GM12878 (cell line): ENCODE results near the gene RANGAP1. TPM values are rescaled to one million over a fixed set of nuclear protein-coding genes. Genes with fewer than 3 reads are reported as not detected.

Experiments
- ATAC-seq: fragments of 200-7000 bp; cut with Tn5 transposase; 3 replicates; pipeline ENCODE4 v1.9.1; 2020; ENCODE audit warnings: mild to moderate bottlenecking, moderate library complexity
- BruUV-seq: library from RNA; stranded (reverse); fragments of 400-500 nt; replicated peaks from 2 replicates; lab custom pipeline; 2021; lab: Mats Ljungman, UMichigan
- CTCF ChIA-PET: fragments of 300-600 bp; sonication (Branson Sonifier 250); formaldehyde crosslinking; extraction: SDS; loops from one replicate; lab custom pipeline; 2021; ENCODE audit warnings: inconsistent platforms; lab: Yijun Ruan, JAX
- POLR2A ChIA-PET: fragments of 350-600 bp; formaldehyde crosslinking; extraction: SDS; loops from one replicate; lab custom pipeline; 2021; ENCODE audit warnings: inconsistent platforms; lab: Charles Lee
- RAD21 ChIA-PET: fragments of 300-600 bp; sonication (Branson Sonifier 250); formaldehyde crosslinking; loops from one replicate; lab custom pipeline; 2023; ENCODE audit warnings: antibody characterized with exemption; ENCODE audit not compliant: unreplicated experiment; lab: Charles Lee
- SMC1A ChIA-PET: fragments of 300-600 bp; sonication (Branson Sonifier 250); formaldehyde crosslinking; loops from one replicate; lab custom pipeline; 2023; ENCODE audit not compliant: unreplicated experiment, uncharacterized antibody; lab: Charles Lee
- DNase-seq: peaks from one replicate; pipeline ENCODE4 v3.0.0-alpha.2; 2011; ENCODE audit warnings: low read depth, low spot score
- FAIRE-seq: peaks from 3 replicates; lab custom pipeline; 2011; peaks lifted over from hg19 to GRCh38; lab: Jason Lieb, UNC
- H2AFZ ChIP-seq: 2 replicates; pipeline ENCODE4 v1.6.0; 2011; ENCODE audit warnings: low read depth, low read length, control low read depth; ENCODE audit not compliant: control insufficient read depth
- H3K27ac ChIP-seq: 2 replicates; pipeline ENCODE4 v1.5.1; 2011; ENCODE audit warnings: control low read depth; ENCODE audit not compliant: control insufficient read depth, insufficient read depth
- H3K27me3 ChIP-seq, 2 experiments: replicated peaks in 1 of 2; 2 replicates each; pipeline versions ENCODE4 v1.6.0 to v1.6.1; 2011; ENCODE audit warnings: low read length in 1 of 2; ENCODE audit not compliant: control insufficient read depth in 2 of 2, insufficient read depth in 2 of 2
- H3K36me3 ChIP-seq, 2 experiments: 2 replicates each; pipeline ENCODE4 v1.5.1; 2011; ENCODE audit warnings: low read length in 1 of 2; ENCODE audit not compliant: control insufficient read depth in 2 of 2, insufficient read depth in 2 of 2
- H3K4me1 ChIP-seq: 2 replicates; pipeline ENCODE4 v1.6.1; 2011; ENCODE audit warnings: mild to moderate bottlenecking, low read length, moderate library complexity, mixed read lengths; ENCODE audit not compliant: control insufficient read depth, insufficient read depth
- H3K4me2 ChIP-seq: 2 replicates; pipeline ENCODE4 v1.6.0; 2011; ENCODE audit warnings: control low read depth; ENCODE audit not compliant: control insufficient read depth, insufficient read depth
- H3K4me3 ChIP-seq: fragments of 200-600 bp; sonication (generic); 2 replicates; pipeline ENCODE4 v1.5.1; 2016
- H3K79me2 ChIP-seq: 2 replicates; pipeline ENCODE4 v1.6.0; 2011; ENCODE audit warnings: low read length; ENCODE audit not compliant: control insufficient read depth, insufficient read depth
- H3K9ac ChIP-seq: 2 replicates; pipeline ENCODE4 v1.8.0; 2011; ENCODE audit warnings: low read length, control low read depth, mixed read lengths; ENCODE audit not compliant: control insufficient read depth, insufficient read depth
- H3K9me3 ChIP-seq: replicated peaks from 3 replicates; pipeline ENCODE4 v1.5.1; 2011; ENCODE audit warnings: mild to moderate bottlenecking, low read length; ENCODE audit not compliant: control insufficient read depth, insufficient read depth
- H4K20me1 ChIP-seq: 2 replicates; pipeline ENCODE4 v1.6.0; 2011; ENCODE audit not compliant: control insufficient read depth, insufficient read depth
- ATF7 ChIP-seq: fragments of 450-650 bp; IDR thresholded peaks from 2 replicates; pipeline ENCODE4 v1.6.1; 2016; ENCODE audit warnings: low read depth, mild to moderate bottlenecking
- BHLHE40 ChIP-seq, 2 experiments: fragments of 450-650 bp in 1 of 2; IDR thresholded peaks; 2 replicates each; pipeline ENCODE4 v1.6.1; 2011 to 2017; ENCODE audit warnings: low read depth in 2 of 2, borderline replicate concordance in 1 of 2, improper control_type of control experiment in 1 of 2, low read length in 1 of 2, mild to moderate bottlenecking in 1 of 2
- BRCA1 ChIP-seq: IDR thresholded peaks from 2 replicates; pipeline ENCODE4 v1.6.1; 2011; ENCODE audit warnings: low read depth, low read length, improper control_type of control experiment
- CBFB ChIP-seq: IDR thresholded peaks from 2 replicates; pipeline ENCODE4 v1.6.1; 2016; ENCODE audit warnings: antibody characterized with exemption, low read depth
- CBX5 ChIP-seq: sonication (generic); IDR thresholded peaks from 2 replicates; pipeline ENCODE4 v1.6.1; 2016; ENCODE audit warnings: low read depth, moderate library complexity, mild to moderate bottlenecking, inconsistent platforms
- GABPA ChIP-seq: IDR thresholded peaks from 2 replicates; pipeline ENCODE4 v1.6.1; 2014; ENCODE audit warnings: antibody characterized with exemption, low read depth, mild to moderate bottlenecking, inconsistent platforms
- HCFC1 ChIP-seq: fragments of 150-350 bp; IDR thresholded peaks from 2 replicates; pipeline ENCODE4 v1.6.1; 2014; ENCODE audit warnings: low read length
- HDGF ChIP-seq: fragments of 450-650 bp; IDR thresholded peaks from 2 replicates; pipeline ENCODE4 v1.6.1; 2016; ENCODE audit warnings: antibody characterized with exemption
- KAT2A ChIP-seq: conservative IDR thresholded peaks from 2 replicates; pipeline ENCODE4 v1.6.1; 2011; ENCODE audit warnings: low read depth, low read length; ENCODE audit not compliant: control insufficient read depth
- LARP7 ChIP-seq: fragments of 450-650 bp; IDR thresholded peaks from 2 replicates; pipeline ENCODE4 v1.6.1; 2017; ENCODE audit warnings: mild to moderate bottlenecking
- NFXL1 ChIP-seq: fragments of 450-650 bp; IDR thresholded peaks from 2 replicates; pipeline ENCODE4 v1.6.1; 2017; ENCODE audit warnings: antibody characterized with exemption, mild to moderate bottlenecking, borderline replicate concordance
- NKRF ChIP-seq: fragments of 450-650 bp; conservative IDR thresholded peaks from 2 replicates; pipeline ENCODE4 v1.6.1; 2017; ENCODE audit warnings: mild to moderate bottlenecking, moderate library complexity
- POLR2A ChIP-seq: IDR thresholded peaks from 2 replicates; pipeline ENCODE4 v1.6.1; 2011; ENCODE audit warnings: low read depth, mild to moderate bottlenecking, low read length
- USF1 ChIP-seq: IDR thresholded peaks from 2 replicates; pipeline ENCODE4 v1.6.1; 2011; ENCODE audit warnings: borderline replicate concordance, low read depth, mild to moderate bottlenecking, moderate library complexity, mixed read lengths, low read length; ENCODE audit not compliant: insufficient read depth; ENCODE audit errors: extremely low read length
- ZNF217 ChIP-seq: fragments of 450-650 bp; IDR thresholded peaks from 2 replicates; pipeline ENCODE4 v1.6.1; 2017; ENCODE audit warnings: antibody characterized with exemption, mild to moderate bottlenecking
- ZNF622 ChIP-seq: fragments of 450-650 bp; IDR thresholded peaks from 2 replicates; pipeline ENCODE4 v1.6.1; 2017; ENCODE audit warnings: mild to moderate bottlenecking, inconsistent platforms
- WGBS: methylation state at CpG from one replicate; pipeline ENCODE4 v1.1.6; 2016; ENCODE audit warnings: low lambda C conversion rate; ENCODE audit not compliant: insufficient replicate concordance, insufficient coverage; ENCODE audit errors: missing lambda C conversion rate; 5-methylcytosine and 5-hydroxymethylcytosine counted together
- in situ Hi-C: fragments of 300-500 bp; cut with MboI; formaldehyde crosslinking; loops from 9 replicates; pipeline ENCODE4 v1.14.3; 2018; ENCODE audit warnings: mixed read lengths
- intact Hi-C: fragments of 100-400 bp; cut with micrococcal nuclease; formaldehyde crosslinking; loops from one replicate; pipeline ENCODE4 v1.14.2; 2022; ENCODE audit not compliant: unreplicated experiment
- polyA plus RNA-seq, 11 experiments: library from polyadenylated mRNA; depleted of rRNA in 4 of 11; unstranded in 6 of 11; stranded (reverse) in 5 of 11; fragments of >200 nt; fragmentation: Nextera tagmentation in 4 of 11; fragmentation: Illumina TruSeq in 1 of 11; extraction: Ambion mirVana in 4 of 11; extraction: Trizol in 1 of 11; gene quantifications; 1 replicate in 1 of 11; 2 replicates in 10 of 11; pipeline versions ENCODE4 v1.2.1 to v1.2.3, GENCODE V29; 2011 to 2016; ENCODE audit warnings: inconsistent platforms in 2 of 11, missing spikeins in 2 of 11, low read depth in 1 of 11
- total RNA-seq, 4 experiments: library from RNA; depleted of rRNA in 3 of 4; stranded (reverse); fragments of >200 nt in 3 of 4; fragmentation: Illumina TruSeq in 1 of 4; extraction: Trizol in 1 of 4; gene quantifications; 2 replicates each; pipeline versions ENCODE4 v1.2.1 to v1.2.3, GENCODE V29; 2013 to 2021
- TF ChIP-seq, protein P1 (sequence below), 3 experiments: IDR thresholded peaks in 2 of 3; conservative IDR thresholded peaks in 1 of 3; 2 replicates each; pipeline ENCODE4 v1.5.1; 2011; ENCODE audit warnings: low read depth in 3 of 3, low read length in 3 of 3, mild to moderate bottlenecking in 3 of 3, control low read depth in 2 of 3, moderate library complexity in 2 of 3, inconsistent platforms in 1 of 3, mixed read lengths in 1 of 3; ENCODE audit not compliant: control insufficient read depth in 2 of 3, insufficient read depth in 1 of 3; ENCODE audit errors: extremely low read depth in 1 of 3

The RANGAP1 gene
- total and polyA plus RNA-seq, 10 of the 15 experiments (the other 5 are each of a cell fraction or from before 2014, with no cell fraction given) = 2.5 to 109 (median 60.2) TPM

- TF ChIP-seq, protein P1, sequence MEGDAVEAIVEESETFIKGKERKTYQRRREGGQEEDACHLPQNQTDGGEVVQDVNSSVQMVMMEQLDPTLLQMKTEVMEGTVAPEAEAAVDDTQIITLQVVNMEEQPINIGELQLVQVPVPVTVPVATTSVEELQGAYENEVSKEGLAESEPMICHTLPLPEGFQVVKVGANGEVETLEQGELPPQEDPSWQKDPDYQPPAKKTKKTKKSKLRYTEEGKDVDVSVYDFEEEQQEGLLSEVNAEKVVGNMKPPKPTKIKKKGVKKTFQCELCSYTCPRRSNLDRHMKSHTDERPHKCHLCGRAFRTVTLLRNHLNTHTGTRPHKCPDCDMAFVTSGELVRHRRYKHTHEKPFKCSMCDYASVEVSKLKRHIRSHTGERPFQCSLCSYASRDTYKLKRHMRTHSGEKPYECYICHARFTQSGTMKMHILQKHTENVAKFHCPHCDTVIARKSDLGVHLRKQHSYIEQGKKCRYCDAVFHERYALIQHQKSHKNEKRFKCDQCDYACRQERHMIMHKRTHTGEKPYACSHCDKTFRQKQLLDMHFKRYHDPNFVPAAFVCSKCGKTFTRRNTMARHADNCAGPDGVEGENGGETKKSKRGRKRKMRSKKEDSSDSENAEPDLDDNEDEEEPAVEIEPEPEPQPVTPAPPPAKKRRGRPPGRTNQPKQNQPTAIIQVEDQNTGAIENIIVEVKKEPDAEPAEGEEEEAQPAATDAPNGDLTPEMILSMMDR (IDR thresholded peaks at IDR 0.05 in 2 of 3, conservative IDR thresholded peaks at IDR 0.05 in 1 of 3; ENCODE audit: control insufficient read depth in 2 of 3, extremely low read depth in 1 of 3, insufficient read depth in 1 of 3, low read depth in 3 of 3, low read length in 3 of 3) = no peak
- no peak for TF ChIP-seq ZNF217
Measured at GRCh38 chr22:41289671-41290070, 3.7 kb upstream of the RANGAP1 start (continued).

DNA sequence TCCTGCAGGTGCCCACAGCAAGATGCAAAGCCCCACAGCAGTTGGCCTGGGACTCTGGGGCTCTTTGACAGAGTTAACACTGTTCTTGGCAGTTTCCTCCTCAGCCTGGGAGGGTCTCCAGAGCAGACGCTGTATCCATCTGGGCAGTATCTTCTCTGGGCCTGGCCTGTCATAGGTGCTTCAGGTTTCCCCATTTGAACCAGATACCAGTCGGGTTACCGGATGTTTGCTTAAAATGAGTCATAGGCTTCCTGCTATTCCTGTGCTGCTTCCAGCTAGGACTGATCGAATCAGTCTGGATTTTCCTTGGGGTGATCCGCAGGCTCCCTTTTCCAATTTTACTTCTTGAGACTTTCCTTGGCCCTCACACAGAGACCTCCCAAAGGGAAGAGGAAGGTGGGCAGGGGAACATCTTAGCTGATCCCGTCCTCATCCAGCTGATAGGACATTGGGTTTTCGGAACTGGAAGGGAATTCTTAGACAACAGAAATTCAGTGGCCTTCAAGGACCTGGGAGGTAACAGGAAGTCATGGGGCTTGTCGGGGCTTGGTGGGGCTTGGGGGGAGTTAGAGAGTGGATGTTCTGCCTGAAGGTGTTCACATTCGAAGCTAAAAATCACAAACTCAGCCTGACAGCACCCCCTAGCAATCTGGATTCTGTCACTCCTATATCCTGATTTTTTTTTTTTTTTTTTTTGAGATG, 2.4 kb upstream of the RANGAP1 start:
- H2AFZ ChIP-seq = no peak overlapping the region
- H3K27ac ChIP-seq = no peak overlapping the region
- WGBS = 81% methylated on average over 9 of the region's 9 CpGs
- intact Hi-C loops = no loop called here
- H3K36me3 ChIP-seq = no peaks in the 10 kb centered on the region
- FAIRE-seq (no peak), DNase-seq (no peak), ATAC-seq (no peak)
- ChIA-PET CTCF (interaction anchor here (1.0 kb wide), 1 partner anchor 365 kb away, joined by 3 read pairs; no protein-coding TSS in a partner anchor), RAD21 (interaction anchor here (0.6 to 0.8 kb wide), 3 partner anchors 99 to 398 kb away, joined by 3 to 4 read pairs (median 3); no protein-coding TSS in a partner anchor), SMC1A (no interaction called here), POLR2A (interaction anchor here (0.6 to 2.4 kb wide), 3 partner anchors 9 to 400 kb away, joined by 3 to 6 read pairs (median 3); partner anchors contain the start of gene ZC3H7B)
- no peak overlapping the region for H3K9ac ChIP-seq
- peaks cover 7% of the 10 kb centered on the region for H3K4me1 ChIP-seq
- H3K79me2 ChIP-seq = peaks cover 21% of the 10 kb centered on the region
- no peaks in the 10 kb centered on the region for H4K20me1 ChIP-seq
- no peak overlapping the region for H3K4me2 ChIP-seq
- no peaks in the 10 kb centered on the region for H3K9me3 ChIP-seq
- in situ Hi-C loops = no loop called here
- H3K4me3 ChIP-seq = no peak overlapping the region
- BruUV-seq = no TSS peak
- no peaks in the 10 kb centered on the region for H3K27me3 ChIP-seq
- TF ChIP-seq BHLHE40 (IDR thresholded peaks at IDR 0.05; ENCODE audit: borderline replicate concordance in 1 of 2, low read depth in 2 of 2, low read length in 1 of 2) (no peak), GABPA (no peak), ATF7 (no peak), ZNF622 (no peak), POLR2A (no peak), LARP7 (no peak), HDGF (no peak), CBX5 (no peak), HCFC1 (no peak), KAT2A (no peak), BRCA1 (no peak), CBFB (no peak), USF1 (no peak), NKRF (no peak), NFXL1 (no peak)
